Measurements from ENCODE around the gene TBC1D32.
"Not testable (repeated sequence)": the region's sequence is repeated elsewhere in the genome, so short reads cannot be mapped to it uniquely, and the experiment has no call there.

TBC1D32 gene

GRCh38 chr6:121319112-121319553 lies 15.1 kb downstream of the TBC1D32 start:
- no peak for DNase-seq

DNA sequence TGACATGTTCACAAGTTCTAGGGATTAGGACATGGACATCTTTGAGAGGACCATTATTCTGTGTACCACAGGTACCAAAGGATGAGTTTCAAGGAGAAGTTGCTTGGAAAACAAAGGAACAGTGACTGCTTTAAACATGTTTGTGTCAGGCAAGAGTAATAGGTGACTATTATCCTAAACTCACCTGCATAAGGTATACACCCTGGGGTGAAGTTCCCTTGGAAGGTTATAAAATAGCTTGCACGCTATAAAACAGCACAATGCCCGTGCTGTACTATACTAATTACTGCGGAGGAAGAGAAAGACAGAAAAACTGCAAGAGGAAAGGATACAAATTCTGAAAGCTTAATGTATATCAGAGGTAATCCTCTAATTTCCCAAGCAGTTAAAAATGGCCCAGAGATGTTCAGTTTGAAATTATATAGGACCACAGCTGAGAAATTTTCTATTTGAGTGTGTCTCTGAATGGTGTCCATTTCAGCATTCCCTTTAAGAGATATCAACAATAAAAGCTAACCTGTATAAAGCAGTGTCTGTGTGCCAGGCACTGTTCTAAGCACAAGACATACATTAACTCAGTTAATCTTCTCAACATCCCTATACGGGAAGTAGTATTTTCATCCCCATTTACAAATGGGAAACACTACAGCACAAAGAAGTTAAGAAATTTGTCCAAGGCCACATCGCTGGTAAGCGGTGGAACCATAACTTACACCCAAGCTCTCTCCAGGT lies 19.7 kb downstream of the TBC1D32 start:
- no peak for DNase-seq

GRCh38 chr6:121311814-121312213 lies 22.5 kb downstream of the TBC1D32 start:
- DNase-seq: not testable (repeated sequence)

GRCh38 chr6:121310495-121310894 lies 23.8 kb downstream of the TBC1D32 start:
- no peak for DNase-seq

DNA sequence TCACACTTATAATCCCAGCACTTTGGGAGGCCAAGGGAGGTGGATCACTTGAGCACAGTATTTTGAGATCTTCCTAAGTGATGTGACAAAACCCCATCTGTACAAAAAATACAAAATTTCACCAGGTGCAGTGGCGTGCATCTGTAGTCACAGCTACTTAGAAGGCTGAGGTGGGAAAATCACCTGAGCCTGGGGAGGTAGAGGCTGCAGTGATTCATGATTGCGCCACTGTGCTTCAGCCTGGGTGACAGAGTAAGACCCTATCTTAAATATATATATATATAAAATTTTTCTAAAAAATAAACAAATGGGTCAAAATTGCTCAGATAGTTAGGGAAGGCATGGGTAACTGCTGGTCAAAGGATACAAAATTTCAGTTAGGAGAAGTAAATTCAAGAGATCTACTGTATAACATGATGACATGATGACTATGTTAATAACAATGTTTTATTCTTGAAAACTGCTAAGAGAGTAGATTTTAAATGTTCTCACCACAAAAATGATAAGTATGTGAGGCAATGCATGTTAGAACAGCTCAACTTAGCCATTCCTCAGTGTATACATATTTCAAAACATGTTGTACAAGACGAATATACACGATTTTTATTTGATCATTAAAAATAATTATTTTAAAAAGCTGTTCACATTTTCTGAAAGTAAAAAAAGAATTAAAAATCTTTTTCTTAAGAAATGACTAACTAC lies 24.4 kb downstream of the TBC1D32 start:
- no peak for DNase-seq

- DNase-seq: peak; percentile 64
These were observed 28.2 kb downstream of the TBC1D32 start for GRCh38 chr6:121305957-121306607.

DNA sequence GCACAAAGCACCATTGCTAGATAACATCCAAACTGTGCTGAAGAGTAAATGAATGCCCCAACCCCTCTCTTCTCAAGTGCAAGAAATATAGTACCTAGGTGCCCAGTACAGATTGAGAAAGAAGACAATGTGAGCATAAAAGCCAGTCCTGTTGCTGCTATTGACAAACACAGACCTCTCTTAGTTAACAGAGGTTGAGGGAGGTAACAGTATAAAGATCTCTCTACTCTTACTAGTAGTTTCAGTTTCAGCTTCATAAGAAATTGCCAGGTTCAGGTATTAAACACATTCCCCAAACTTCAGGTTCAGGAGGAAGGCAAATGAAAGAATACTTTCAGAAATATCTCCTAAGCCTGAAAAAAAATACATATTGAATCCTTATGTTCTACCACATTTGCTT lies 31.4 kb downstream of the TBC1D32 start:
- no peak for DNase-seq

DNA sequence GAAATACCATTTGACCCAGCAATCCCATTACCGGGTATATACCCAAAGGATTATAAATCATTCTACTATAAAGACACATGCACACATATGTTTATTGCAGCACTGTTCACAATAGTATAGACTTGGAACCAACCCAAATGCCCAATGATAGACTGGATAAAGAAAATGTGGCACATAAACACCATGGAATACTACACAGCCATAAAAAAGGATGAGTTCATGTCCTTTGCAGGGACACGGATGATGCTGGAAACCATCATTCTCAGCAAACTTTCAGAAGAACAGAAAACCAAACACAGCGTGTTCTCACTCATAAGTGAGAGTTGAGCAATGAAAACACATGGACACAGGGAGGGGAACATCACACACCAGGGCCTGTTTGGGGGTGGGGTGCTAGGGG lies 33.1 kb downstream of the TBC1D32 start:
- not testable (repeated sequence) for DNase-seq

GRCh38 chr6:121297694-121298093 lies 36.6 kb downstream of the TBC1D32 start:
- no peak for DNase-seq

GRCh38 chr6:121285041-121285440 lies 49.2 kb downstream of the TBC1D32 start:
- no peak for DNase-seq

DNA sequence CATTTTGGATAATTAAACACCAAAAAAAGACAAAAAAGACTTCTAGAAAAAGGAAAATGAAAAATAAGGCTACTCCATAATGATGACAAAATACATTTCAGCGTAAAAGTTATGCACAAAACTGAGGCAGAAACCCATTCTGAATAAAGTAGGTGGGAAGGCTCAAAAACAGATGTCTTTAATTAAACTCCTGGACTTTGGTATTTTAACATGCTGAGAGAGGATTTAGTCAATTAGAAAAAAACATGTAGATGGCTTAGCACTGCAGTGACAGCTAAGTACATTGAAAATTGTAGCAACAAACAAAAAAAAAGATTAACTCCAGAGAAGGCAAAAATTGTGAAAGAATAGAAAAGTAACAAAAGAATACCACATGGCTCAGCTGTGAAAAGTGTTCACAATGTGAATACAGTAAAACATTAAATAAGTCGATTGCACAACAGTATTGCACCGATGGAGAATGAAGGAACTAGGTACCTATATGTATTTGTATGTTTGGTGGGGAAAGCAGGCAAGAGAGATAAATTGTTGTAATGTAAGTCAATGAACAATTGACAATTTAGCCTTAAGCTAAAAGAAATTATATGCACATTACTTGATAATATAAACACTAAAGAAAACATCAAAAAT lies 59.5 kb downstream of the TBC1D32 start:
- DNase-seq: no peak

- DNase-seq: no peak
These were observed 70.5 kb downstream of the TBC1D32 start for GRCh38 chr6:121263742-121264141.

DNA sequence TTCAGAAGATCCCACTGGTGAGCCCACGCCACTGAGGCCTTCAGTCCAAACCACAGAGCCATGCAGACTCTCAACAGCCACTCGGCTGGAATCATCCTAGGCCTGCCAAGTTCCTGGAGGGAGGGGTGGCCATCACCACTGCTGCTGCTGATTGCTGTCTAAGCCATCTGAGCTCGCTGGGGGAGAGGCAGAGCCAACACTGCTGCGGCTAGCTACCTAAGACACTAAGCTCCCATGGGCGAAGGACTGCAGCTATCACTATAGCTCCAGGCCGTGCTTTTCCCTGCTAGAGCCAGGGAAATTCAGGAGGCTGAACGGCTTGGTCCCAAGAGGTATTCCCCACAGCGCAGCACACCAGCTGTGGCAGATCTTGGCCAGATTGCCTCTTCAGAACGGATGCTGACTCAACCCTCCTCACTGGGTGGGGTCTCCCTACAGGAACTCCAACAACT lies 73.6 kb downstream of the TBC1D32 start:
- DNase-seq: no peak

- no peak for DNase-seq
These were observed 86.9 kb downstream of the TBC1D32 start for GRCh38 chr6:121247386-121247785.

- DNase-seq: no peak
These were observed 91.9 kb downstream of the TBC1D32 start for GRCh38 chr6:121242386-121242785.

DNA sequence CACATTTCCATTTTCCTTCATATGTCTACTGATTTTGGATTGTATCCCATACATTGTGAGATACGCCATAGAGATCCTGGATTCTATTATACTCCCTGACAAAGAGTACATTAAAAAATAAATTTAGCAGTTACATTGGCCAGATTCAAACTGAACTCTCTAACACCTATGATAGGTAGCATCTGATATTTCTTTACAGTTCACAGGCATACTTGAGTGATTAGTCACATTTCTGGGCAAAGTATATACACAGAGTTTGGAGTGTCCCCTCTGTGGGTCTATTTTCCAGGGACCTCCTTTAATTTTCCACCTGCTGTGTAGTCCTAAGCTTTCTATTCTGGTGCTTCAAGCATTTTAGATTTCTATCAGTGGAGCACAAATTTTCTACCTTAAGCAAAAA lies 96.4 kb downstream of the TBC1D32 start:
- no peak for DNase-seq

- no peak for DNase-seq
These were observed 97.3 kb downstream of the TBC1D32 start for GRCh38 chr6:121236984-121237383.

DNA sequence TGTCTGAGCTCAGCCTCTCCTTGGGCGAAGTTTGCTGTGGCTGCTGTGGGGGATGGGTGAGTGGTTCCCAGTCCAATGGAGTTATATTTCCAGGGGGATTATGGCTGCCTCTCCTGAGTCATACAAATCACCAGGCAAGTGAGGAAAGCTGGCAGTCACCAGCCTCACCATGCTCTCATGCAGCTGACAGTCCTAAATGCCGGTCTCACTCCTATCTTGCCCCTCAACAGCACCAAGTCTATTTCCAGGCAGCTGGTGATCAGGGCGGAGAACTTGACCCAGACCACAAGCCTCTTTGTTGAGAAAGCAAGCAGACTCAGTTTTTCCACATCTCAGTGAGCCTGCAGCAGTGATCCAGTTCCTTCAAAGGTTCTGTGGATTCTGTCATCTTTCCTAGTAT lies 98.9 kb downstream of the TBC1D32 start:
- no peak for DNase-seq

GRCh38 chr6:121223930-121224329 lies 110.3 kb downstream of the TBC1D32 start:
- no peak for DNase-seq

GRCh38 chr6:121223212-121223611 lies 111.1 kb downstream of the TBC1D32 start:
- no peak for DNase-seq

- DNase-seq: no peak
These were observed 111.6 kb downstream of the TBC1D32 start for GRCh38 chr6:121222656-121223055.

GRCh38 chr6:121216928-121217327 lies 117.4 kb downstream of the TBC1D32 start:
- DNase-seq: no peak

- not testable (repeated sequence) for DNase-seq
These were observed 120.9 kb downstream of the TBC1D32 start for GRCh38 chr6:121213341-121213740.
